Measurements from ENCODE around the gene ARHGAP11A. TPM values are rescaled to one million over a fixed set of nuclear protein-coding genes. Genes with fewer than 3 reads are reported as not detected.

ARHGAP11A gene
- total RNA-seq, 1 experiment from 2014 or later, result 126 TPM

DNA sequence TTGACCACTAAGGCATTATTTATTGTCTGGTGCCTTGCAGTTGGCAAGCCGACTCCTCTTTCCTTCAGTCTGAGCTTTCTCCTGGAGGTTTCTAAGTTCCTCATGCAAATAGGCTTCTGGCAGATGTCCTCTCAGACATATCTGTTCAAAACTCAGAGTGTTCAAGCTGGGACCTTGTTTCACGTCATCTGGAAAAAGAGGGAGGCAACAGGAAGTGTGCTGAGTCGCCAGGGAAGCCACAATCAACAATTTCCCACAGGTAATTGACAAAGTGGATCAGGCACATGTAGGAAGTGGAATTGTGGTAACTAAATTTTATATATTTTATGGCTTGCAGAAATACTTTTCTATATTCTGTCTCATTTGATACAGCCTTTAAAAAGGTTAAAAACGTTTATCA is 40.8 kb downstream of the ARHGAP11A start:
- POLR2A ChIA-PET, result no interaction called here
- H3K4me1 Mint-ChIP-seq (ENCODE audit: low read depth, unreplicated experiment), result no peaks in the 10 kb centered on the region
- Histone ChIP-seq H3K36me3 (ENCODE audit: control insufficient read depth, insufficient read depth, low read length) (no peaks in the 10 kb centered on the region), H3K9me3 (no peaks in the 10 kb centered on the region), H3K4me3 (ENCODE audit: low read depth, low read length) (no peak overlapping the region), H3K4me1 (no peaks in the 10 kb centered on the region), H3K27me3 (replicated peaks; ENCODE audit: control insufficient read depth, insufficient read depth, low read length) (no peaks in the 10 kb centered on the region)
- H3K36me3 Mint-ChIP-seq (ENCODE audit: insufficient read depth, unreplicated experiment), result no peaks in the 10 kb centered on the region
- CTCF ChIA-PET, result no interaction called here
- intact Hi-C loops (cut with micrococcal nuclease; ENCODE audit: unreplicated experiment), result no loop called here
- no peak overlapping the region for H3K4me3 Mint-ChIP-seq (ENCODE audit: unreplicated experiment)
- no TSS peak for BruUV-seq (replicated peaks)
- DNase-seq, result no peak
- TF ChIP-seq, protein P1, sequence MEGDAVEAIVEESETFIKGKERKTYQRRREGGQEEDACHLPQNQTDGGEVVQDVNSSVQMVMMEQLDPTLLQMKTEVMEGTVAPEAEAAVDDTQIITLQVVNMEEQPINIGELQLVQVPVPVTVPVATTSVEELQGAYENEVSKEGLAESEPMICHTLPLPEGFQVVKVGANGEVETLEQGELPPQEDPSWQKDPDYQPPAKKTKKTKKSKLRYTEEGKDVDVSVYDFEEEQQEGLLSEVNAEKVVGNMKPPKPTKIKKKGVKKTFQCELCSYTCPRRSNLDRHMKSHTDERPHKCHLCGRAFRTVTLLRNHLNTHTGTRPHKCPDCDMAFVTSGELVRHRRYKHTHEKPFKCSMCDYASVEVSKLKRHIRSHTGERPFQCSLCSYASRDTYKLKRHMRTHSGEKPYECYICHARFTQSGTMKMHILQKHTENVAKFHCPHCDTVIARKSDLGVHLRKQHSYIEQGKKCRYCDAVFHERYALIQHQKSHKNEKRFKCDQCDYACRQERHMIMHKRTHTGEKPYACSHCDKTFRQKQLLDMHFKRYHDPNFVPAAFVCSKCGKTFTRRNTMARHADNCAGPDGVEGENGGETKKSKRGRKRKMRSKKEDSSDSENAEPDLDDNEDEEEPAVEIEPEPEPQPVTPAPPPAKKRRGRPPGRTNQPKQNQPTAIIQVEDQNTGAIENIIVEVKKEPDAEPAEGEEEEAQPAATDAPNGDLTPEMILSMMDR (IDR thresholded peaks at IDR 0.05; ENCODE audit: insufficient read depth in 1 of 2, low read depth in 1 of 2, low read length in 1 of 2, severe bottlenecking in 1 of 2, unreplicated experiment in 1 of 2), result no peak
- H3K27me3 Mint-ChIP-seq (ENCODE audit: insufficient read depth, unreplicated experiment), result no peaks in the 10 kb centered on the region
- no peak overlapping the region for H3K27ac Mint-ChIP-seq (ENCODE audit: unreplicated experiment)
- no peaks in the 10 kb centered on the region for H3K9me3 Mint-ChIP-seq (ENCODE audit: unreplicated experiment)

DNA sequence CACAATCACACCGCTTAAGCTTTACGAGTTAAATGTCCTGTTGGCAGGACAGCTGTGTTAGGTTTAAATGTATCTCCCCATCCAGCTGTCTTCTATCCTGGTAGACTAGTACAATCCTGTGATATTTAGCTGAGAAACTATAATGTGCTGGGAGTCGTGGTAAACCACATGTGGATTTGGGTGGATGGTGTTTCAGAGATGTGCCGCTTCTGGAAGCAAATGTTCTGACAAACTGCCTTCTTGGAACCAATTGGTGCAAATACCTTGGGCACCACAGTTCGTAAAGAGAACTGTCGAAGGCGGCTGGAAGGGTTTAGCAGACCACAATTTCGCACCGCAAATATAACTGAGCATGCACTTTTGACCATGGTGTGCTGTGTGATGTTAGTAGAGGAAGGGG is 41.2 kb downstream of the ARHGAP11A start:
- Mint-ChIP-seq H3K4me3 (ENCODE audit: unreplicated experiment) (no peak overlapping the region), H3K4me1 (ENCODE audit: low read depth, unreplicated experiment) (no peaks in the 10 kb centered on the region), H3K27me3 (ENCODE audit: insufficient read depth, unreplicated experiment) (no peaks in the 10 kb centered on the region), H3K27ac (ENCODE audit: unreplicated experiment) (no peak overlapping the region), H3K9me3 (ENCODE audit: unreplicated experiment) (no peaks in the 10 kb centered on the region), H3K36me3 (ENCODE audit: insufficient read depth, unreplicated experiment) (no peaks in the 10 kb centered on the region)
- no peak for DNase-seq
- no TSS peak for BruUV-seq (replicated peaks)
- Histone ChIP-seq H3K4me1 (no peaks in the 10 kb centered on the region), H3K36me3 (ENCODE audit: control insufficient read depth, insufficient read depth, low read length) (no peaks in the 10 kb centered on the region), H3K27me3 (replicated peaks; ENCODE audit: control insufficient read depth, insufficient read depth, low read length) (no peaks in the 10 kb centered on the region), H3K4me3 (ENCODE audit: low read depth, low read length) (no peak overlapping the region), H3K9me3 (no peaks in the 10 kb centered on the region)
- POLR2A ChIA-PET, result no interaction called here
- CTCF ChIA-PET, result no interaction called here
- TF ChIP-seq, protein P1 (IDR thresholded peaks at IDR 0.05; ENCODE audit: insufficient read depth in 1 of 2, low read depth in 1 of 2, low read length in 1 of 2, severe bottlenecking in 1 of 2, unreplicated experiment in 1 of 2), result no peak
- intact Hi-C loops (cut with micrococcal nuclease; ENCODE audit: unreplicated experiment), result no loop called here

DNA sequence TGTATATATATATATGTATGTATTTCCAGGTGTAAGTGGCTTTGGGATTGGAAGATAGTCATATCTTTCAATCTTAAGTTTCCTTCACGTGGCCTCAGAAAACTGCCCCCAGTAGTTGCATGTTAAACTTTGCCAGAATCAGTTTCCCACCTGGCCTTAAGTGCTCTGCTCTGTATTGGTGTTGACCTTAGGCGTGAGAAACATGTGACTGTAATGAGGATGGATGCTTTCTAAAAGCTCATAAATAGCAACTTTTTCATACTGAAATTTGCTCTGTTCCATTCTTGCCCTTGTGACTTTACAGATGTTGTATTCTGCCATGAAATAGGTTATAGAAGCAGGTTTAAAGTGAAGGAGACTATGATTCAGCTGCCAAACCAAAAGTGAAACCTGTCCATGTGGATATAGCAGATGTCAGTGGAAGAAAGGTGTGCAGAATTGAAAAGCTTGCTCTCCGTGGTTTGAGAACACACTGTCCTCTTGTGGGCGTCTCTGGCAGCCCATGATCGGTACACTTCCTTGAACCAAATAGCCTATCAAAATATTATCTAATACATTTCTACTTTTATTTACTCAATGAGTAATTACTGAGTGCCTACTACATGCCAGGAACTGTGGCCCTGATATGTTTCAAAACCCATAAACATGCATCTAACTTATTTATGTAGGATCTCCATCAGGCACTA is 42.0 kb downstream of the ARHGAP11A start:
- Mint-ChIP-seq H3K4me1 (ENCODE audit: low read depth, unreplicated experiment) (no peaks in the 10 kb centered on the region), H3K27me3 (ENCODE audit: insufficient read depth, unreplicated experiment) (no peaks in the 10 kb centered on the region), H3K4me3 (ENCODE audit: unreplicated experiment) (no peak overlapping the region), H3K9me3 (ENCODE audit: unreplicated experiment) (no peaks in the 10 kb centered on the region), H3K27ac (ENCODE audit: unreplicated experiment) (no peak overlapping the region), H3K36me3 (ENCODE audit: insufficient read depth, unreplicated experiment) (no peaks in the 10 kb centered on the region)
- BruUV-seq (replicated peaks), result no TSS peak
- CTCF ChIA-PET, result interaction anchor here (1.0 kb wide), 1 partner anchor 8 kb away, joined by 3 read pairs; no protein-coding TSS in a partner anchor
- POLR2A ChIA-PET, result no interaction called here
- H3K36me3 ChIP-seq (ENCODE audit: control insufficient read depth, insufficient read depth, low read length), result no peaks in the 10 kb centered on the region
- H3K4me1 ChIP-seq, result no peaks in the 10 kb centered on the region
- no peaks in the 10 kb centered on the region for H3K27me3 ChIP-seq (replicated peaks; ENCODE audit: control insufficient read depth, insufficient read depth, low read length)
- no peak overlapping the region for H3K4me3 ChIP-seq (ENCODE audit: low read depth, low read length)
- DNase-seq, result no peak
- TF ChIP-seq, protein P1 (IDR thresholded peaks at IDR 0.05; ENCODE audit: insufficient read depth in 1 of 2, low read depth in 1 of 2, low read length in 1 of 2, severe bottlenecking in 1 of 2, unreplicated experiment in 1 of 2), result peak in 1 of 2 experiments; percentile 13
- H3K9me3 ChIP-seq, result no peaks in the 10 kb centered on the region
- intact Hi-C loops (cut with micrococcal nuclease; ENCODE audit: unreplicated experiment), result no loop called here

Data from Caco-2 (cell line).